T-helper 1 cell treated with Interleukin-12 subunit alpha and Interleukin-12 subunit beta and Interleukin-4 antibody, amounts not matched to agents 30 ng/mL and 1 ng/mL, for 36 hours (primary cell): ENCODE results near the gene CPZ. TPM values are rescaled to one million over a fixed set of nuclear protein-coding genes. Genes with fewer than 3 reads are reported as not detected.

Source experiments
- intact Hi-C: fragments of 100-400 bp; cut with micrococcal nuclease; formaldehyde crosslinking; loops from one replicate; pipeline ENCODE4 v1.15.1; 2024
- total RNA-seq: library from RNA; stranded (reverse); gene quantifications from 2 replicates; pipeline ENCODE4 v1.2.3, GENCODE V29; 2022

Gene CPZ
- total RNA-seq, 1 donor from 2014 or later: not detected

DNA sequence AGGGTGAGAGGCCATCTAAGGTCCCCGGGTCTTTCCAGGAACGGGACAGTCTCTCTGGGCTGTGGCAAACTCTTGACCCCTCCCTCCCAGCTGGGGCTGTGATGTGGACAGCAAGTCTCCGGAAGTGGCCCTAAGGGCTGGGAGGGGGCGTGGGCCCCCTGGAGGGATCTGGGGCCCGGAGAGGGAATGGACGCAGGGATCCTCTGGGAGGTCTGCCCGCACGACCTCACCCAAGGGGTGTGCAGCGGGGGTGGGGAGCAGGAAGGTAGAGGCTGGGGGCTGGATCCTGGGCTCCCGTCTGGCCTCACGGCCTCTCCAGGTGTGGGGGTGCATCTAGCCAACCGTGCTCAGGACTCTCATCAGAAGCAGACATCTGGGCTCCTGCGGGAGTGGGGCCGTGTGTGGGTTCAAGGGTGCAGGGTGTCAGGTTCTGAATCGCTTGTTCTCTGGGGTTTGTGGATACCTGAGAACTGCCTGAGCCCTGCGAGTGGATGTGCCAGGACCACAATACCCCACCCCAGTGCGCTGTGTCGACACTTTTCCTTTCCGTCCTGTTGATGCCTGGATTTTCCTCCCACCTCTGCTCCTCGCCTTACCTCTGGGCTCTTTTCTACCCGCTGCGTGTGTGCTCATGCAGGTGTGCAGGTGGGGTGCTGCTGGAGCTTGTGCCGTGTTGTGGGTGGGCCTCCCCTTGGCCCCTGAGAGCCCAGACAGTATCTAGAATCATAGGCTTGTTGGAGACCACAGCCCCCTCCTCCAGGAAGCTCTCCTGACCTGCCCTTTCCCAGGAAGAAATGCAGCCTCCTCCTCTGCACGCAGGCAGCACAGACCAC is 915 bp downstream of the CPZ start:
- intact Hi-C loops: loop anchor here (1.0 to 5.0 kb wide), 2 partner anchors 125 to 351 kb away; no protein-coding TSS in a partner anchor

DNA sequence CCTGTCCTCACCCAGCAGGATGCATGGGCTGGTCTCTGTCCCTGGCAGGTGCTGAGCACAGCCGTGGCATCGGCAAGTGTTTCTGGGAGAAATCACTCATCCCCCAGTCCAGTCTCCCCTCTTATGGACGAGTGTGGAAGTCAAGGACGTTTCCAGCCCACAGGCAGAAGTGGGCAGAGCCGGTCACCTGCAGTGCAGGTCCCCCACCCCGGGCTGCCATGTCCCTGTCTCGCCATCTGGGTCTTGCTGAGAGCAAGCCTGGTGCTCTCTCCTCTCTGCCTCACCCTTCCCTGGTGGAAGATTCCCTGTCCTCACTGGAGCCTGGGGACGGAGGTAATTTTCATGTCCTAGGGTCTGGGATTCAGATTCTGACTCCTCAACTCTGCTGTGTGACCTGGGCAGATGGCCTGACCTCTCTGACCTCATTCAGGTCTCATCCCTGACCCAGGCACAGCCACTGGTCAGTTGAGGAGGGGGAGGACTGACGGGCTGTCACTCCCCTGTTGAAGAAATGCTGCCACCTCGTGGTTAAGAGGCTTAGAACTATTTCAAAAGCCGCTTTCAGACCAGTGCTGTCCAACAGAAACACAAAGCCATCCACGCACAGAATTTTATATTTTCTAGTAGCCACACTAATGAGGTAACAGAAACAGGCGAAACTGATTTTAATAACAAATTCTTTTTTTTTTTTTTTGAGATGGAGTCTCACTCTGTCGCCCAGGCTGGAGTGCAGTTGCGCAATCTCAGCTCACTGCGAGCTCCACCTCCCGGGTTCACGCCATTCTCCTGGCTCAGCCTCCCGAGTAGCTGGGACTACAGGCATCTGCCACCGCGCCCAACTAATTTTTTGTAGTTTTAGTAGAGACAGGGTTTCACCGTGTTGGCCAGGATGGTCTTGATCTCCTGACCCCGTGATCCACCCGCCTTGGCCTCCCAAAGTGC is 1.8 kb downstream of the CPZ start:
- intact Hi-C loops: loop anchor here (1.0 to 5.0 kb wide), 2 partner anchors 126 to 352 kb away; no protein-coding TSS in a partner anchor

DNA sequence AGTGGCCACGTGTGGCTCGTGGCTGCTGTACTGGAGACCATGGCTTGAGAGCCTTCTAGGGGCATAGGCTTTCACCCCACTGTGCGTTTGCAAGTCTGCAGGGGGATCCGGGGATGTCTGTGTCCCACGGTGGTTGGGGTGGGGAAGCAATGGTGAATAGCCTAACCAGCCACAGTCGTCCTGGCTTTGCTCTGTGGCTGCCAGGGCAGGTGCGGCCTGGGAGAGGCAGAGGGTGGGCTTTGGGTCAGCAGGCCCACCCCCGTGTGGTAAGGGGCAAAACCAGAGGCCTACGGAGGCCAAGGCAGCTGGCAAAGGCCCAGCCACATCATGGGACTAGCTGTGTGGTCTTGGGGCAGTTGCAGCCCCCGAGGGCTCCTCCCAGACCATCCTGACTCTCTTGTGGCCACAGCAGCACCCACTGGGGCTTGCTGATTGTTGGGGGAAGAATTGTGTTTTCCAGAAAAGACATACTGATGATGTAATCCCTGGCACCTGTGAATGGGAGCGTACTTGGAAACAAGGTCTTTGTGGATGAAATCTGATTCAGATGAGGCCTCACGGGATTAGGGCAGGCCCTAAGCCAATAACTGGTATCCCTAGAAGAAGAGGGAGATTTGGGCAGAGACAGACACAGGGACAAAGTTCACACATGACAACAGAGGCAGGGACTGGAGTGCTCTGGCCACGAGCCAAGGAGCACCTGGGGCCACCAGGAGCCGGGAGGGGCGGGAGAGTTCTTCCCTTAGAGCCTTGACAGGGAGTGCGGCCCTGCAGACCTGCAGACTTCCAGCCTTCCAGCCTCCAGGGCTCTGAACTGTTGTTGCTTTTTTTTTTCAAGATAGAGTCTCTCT is 2.9 kb downstream of the CPZ start:
- intact Hi-C loops: no loop called here

- intact Hi-C loops: no loop called here
These were observed 4.3 kb downstream of the CPZ start for GRCh38 chr4:8596891-8597290.

DNA sequence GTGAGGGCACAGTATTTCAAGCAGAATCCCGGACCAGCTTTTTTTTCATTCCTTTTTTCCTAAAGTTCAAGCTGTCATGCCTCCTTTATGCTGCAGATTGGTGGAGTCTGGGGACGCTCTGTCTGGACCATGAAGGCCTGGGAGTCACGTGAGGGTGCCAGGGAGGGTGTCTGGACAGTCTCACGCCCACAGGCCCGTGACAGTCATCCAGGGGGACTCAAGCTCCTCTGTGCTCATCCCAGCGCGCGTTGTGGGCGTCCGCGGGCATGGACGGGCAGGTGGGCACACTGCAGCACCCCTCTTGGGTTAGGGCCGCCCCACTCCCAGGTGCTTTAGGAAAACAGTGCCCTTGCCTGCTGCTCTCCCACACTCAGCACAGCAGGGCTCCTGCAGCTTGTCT is 4.8 kb downstream of the CPZ start:
- intact Hi-C loops: no loop called here

DNA sequence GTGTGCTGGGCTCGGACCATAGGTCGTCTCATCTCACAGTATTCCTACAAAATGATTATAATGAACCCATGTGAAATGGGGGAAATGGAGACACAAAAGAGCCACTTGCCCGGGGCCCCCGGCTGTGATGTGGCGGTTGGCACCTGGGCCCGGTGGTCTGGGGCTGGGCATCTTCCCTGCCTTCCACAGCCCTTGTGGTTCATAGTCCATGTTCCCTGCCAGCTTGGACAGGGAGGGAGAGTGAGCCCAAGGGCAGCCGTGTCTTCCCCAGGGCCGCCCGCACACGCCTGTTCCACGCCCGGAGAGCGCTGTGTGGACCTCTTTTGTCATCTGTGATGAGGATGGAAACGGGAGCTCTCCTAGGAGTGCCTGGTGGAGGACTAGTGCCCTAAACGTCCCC is 5.2 kb downstream of the CPZ start:
- intact Hi-C loops: no loop called here

DNA sequence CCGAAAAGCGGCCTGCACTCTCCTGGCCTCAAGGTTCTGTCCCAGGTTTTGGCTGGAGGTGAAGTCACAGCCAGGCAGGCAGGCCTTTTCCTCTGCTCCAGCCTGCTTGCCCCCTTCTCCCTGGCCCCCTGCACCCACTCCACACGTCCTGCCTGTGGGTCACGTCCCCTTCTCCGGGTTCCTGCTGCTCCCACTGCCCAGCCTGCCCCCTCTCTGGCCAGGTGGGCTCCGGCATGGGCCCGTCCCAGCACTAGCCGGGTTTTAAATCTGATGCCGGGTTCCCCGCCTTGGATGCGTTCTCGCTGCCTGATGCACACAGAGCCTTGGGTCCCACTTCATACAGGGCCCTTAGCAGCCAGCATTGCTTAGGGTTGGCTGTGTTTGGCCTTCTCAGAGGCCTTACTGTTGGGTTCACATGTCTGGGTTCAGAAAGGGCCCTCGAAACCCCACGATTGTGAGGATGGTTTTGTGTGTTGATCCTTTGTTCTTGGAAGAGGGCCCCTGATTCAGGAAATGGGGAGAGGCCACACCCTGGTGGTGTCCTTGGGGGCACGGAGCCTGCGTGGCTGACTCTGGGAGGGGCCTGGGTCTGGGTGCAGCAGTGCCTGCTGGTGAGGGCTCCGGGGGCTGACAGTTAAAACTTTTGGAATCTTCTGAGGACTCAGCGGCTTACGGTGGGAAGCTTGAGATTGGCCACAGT is 6.0 kb downstream of the CPZ start:
- intact Hi-C loops: no loop called here

- intact Hi-C loops: no loop called here
These were observed 6.5 kb downstream of the CPZ start for GRCh38 chr4:8599091-8599460.

DNA sequence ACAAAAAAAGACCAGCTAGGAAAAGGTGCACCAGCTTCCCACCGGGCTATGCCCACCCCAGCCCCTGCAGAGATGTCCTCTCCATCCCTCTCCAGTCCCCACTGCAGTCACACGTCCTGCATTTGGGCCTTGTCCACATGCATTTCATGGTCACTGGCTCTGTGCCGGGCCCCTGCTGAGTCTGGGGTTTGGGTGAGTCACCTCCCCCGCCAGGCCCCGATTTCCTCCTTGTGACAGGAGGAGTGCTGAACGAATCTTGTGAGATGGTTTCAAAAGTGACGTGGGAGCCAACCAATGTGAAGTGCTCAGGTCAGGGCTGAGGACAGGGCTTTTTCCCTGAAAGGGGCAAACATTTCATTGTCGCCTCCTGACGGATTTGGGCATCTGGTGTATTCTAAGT is 7.1 kb downstream of the CPZ start:
- intact Hi-C loops: no loop called here

DNA sequence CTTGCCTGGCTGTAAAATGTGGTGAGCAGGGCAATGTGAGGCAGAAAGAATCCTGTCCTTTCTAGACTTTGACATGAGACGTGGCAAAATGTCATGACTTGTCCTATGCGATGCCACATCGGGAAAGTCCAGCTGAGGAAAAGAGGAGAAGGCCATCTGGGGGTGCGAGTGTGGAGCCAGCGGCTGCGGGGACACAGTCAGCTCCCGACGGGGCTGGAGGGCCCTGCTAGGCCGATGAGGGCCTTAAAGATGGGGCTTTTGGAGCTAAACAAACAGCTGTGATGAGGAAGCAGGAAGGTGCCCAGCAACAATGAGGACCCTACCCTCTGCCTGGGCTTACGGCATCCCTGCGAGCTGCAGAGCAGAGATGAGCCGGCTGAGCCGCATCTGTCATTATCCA is 7.7 kb downstream of the CPZ start:
- intact Hi-C loops: no loop called here

DNA sequence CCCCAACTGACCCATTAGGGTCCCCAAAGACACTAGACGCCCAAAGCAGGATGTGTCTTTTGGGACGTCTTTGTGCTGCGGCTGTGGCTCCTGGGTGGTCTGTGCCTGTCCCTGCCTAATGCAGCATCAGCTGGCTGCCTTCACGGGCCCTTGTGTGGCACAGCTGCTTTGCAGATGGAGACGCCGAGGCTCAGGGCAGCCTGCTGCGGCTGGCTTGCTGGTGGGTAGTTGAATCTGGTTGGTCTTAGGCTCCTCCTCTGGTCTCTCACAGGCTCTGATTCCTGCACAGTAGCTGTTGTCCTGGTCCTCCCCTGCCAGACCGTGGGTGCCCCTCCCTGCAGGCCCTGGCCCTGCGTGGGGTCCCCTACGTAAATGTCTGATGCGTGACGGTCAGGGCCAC is 8.1 kb downstream of the CPZ start:
- intact Hi-C loops: no loop called here

GRCh38 chr4:8601086-8601485 is 8.5 kb downstream of the CPZ start:
- intact Hi-C loops: no loop called here

DNA sequence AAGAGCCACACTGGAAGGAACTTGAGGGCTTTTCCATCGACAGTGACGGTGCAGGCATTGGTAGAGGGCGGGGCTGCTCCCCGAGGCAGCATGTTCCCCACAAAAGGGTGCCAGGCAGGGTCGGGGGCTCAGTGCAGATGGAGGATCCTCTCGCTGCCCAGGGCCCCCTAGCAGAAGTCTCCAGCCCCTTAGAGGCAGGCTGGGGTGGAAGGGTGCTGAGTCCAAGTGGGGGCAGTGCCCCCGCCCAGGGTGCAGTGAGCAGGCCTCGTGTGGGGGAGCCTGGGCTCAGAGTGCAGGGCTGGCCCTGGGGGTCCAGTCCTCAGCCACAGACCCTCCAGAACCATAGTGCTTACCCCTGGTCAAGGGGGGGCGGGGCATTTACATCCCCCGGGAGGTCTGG is 9.0 kb downstream of the CPZ start:
- intact Hi-C loops: no loop called here

GRCh38 chr4:8602686-8603430 is 10.3 kb downstream of the CPZ start:
- intact Hi-C loops: no loop called here

GRCh38 chr4:8603931-8604330 is 11.4 kb downstream of the CPZ start:
- intact Hi-C loops: no loop called here

GRCh38 chr4:8605289-8605688 is 12.7 kb downstream of the CPZ start:
- intact Hi-C loops: no loop called here

DNA sequence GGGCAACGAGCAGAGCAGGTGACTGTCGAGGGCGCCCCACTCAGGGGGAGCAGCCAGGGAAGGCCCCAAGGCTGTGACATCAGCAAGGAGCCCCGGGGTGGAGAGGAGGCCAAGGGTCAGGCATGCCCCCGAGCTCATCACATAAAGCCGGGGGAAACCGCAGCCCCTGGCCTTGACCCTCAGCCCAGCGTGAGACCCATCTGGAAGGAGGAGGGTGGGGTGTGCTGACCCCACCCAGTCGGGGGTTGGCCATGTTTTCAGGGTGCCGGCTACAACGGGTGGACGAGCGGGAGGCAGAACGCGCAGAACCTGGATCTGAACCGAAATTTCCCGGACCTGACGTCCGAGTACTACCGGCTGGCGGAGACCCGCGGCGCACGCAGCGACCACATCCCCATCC is 13.9 kb downstream of the CPZ start:
- intact Hi-C loops: no loop called here

- intact Hi-C loops: loop anchor here (1.0 kb wide), 1 partner anchor 311 kb away; no protein-coding TSS in a partner anchor
These were observed 14.4 kb downstream of the CPZ start for GRCh38 chr4:8606966-8607365.

- intact Hi-C loops: loop anchor here (1.0 kb wide), 1 partner anchor 310 kb away; no protein-coding TSS in a partner anchor
These were observed 15.3 kb downstream of the CPZ start for GRCh38 chr4:8607603-8608481.
